A673 (cell line): ENCODE results near the gene GABRA5.

Experiments
- EZH2 ChIP-seq: fragments of 200-600 bp; sonication (generic); IDR thresholded peaks from 2 replicates; pipeline ENCODE4 v1.6.1; 2017; ENCODE audit warnings: borderline replicate concordance, low read depth, mild to moderate bottlenecking, mixed read lengths, antibody characterized with exemption, low read length; ENCODE audit not compliant: poor library complexity, severe bottlenecking
- TF ChIP-seq, protein P1 (sequence below): fragments of 300-800, 200-600 bp; sonication (generic); conservative IDR thresholded peaks from 2 replicates; pipeline ENCODE4 v1.5.1; 2017; ENCODE audit warnings: low read depth, mild to moderate bottlenecking, antibody characterized with exemption, low read length, moderate library complexity, mixed read lengths

GRCh38 chr15:26877831-26878230 lies 11.0 kb downstream of the GABRA5 start:
- no peak for TF ChIP-seq EZH2
- TF ChIP-seq, protein P1, sequence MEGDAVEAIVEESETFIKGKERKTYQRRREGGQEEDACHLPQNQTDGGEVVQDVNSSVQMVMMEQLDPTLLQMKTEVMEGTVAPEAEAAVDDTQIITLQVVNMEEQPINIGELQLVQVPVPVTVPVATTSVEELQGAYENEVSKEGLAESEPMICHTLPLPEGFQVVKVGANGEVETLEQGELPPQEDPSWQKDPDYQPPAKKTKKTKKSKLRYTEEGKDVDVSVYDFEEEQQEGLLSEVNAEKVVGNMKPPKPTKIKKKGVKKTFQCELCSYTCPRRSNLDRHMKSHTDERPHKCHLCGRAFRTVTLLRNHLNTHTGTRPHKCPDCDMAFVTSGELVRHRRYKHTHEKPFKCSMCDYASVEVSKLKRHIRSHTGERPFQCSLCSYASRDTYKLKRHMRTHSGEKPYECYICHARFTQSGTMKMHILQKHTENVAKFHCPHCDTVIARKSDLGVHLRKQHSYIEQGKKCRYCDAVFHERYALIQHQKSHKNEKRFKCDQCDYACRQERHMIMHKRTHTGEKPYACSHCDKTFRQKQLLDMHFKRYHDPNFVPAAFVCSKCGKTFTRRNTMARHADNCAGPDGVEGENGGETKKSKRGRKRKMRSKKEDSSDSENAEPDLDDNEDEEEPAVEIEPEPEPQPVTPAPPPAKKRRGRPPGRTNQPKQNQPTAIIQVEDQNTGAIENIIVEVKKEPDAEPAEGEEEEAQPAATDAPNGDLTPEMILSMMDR: no peak
